Large intestine (tissue), 3 donors: ENCODE data around the gene PTK6. TPM values are rescaled to one million over a fixed set of nuclear protein-coding genes. Genes with fewer than 3 reads are reported as not detected.

Source experiments
- DNase-seq, 2 donors: peaks; one replicate each; pipeline versions ENCODE4 v3.0.0 to v3.0.0-alpha.2; 2013
- H3K27ac ChIP-seq: one replicate; pipeline ENCODE4 v1.5.1; 2013; ENCODE audit warnings: low read length
- H3K27me3 ChIP-seq: 2 replicates; pipeline ENCODE4 v1.6.1; 2013; ENCODE audit warnings: low read length; ENCODE audit not compliant: control insufficient read depth, insufficient read depth
- H3K36me3 ChIP-seq: 2 replicates; pipeline ENCODE4 v1.6.1; 2013; ENCODE audit warnings: low read length; ENCODE audit not compliant: control insufficient read depth, insufficient read depth
- H3K4me1 ChIP-seq: one replicate; pipeline ENCODE4 v1.6.1; 2013; ENCODE audit warnings: low read length; ENCODE audit not compliant: control insufficient read depth, insufficient read depth
- H3K4me3 ChIP-seq: one replicate; pipeline ENCODE4 v1.5.1; 2013; ENCODE audit warnings: low read length
- H3K9me3 ChIP-seq: one replicate; pipeline ENCODE4 v1.6.1; 2013; ENCODE audit warnings: mild to moderate bottlenecking, low read depth, low read length, moderate library complexity; ENCODE audit not compliant: control insufficient read depth
- WGBS: methylation state at CpG from one replicate; pipeline ENCODE4 v1.1.5; 2013; ENCODE audit warnings: low lambda C conversion rate; ENCODE audit not compliant: insufficient coverage; 5-methylcytosine and 5-hydroxymethylcytosine counted together
- polyA plus RNA-seq: library from polyadenylated mRNA; unstranded; fragments of 120-200 nt; gene quantifications from one replicate; pipeline ENCODE4 v1.2.1, GENCODE V29; 2013

Gene PTK6
- polyA plus RNA-seq, 1 donor = 0.31 TPM

DNA sequence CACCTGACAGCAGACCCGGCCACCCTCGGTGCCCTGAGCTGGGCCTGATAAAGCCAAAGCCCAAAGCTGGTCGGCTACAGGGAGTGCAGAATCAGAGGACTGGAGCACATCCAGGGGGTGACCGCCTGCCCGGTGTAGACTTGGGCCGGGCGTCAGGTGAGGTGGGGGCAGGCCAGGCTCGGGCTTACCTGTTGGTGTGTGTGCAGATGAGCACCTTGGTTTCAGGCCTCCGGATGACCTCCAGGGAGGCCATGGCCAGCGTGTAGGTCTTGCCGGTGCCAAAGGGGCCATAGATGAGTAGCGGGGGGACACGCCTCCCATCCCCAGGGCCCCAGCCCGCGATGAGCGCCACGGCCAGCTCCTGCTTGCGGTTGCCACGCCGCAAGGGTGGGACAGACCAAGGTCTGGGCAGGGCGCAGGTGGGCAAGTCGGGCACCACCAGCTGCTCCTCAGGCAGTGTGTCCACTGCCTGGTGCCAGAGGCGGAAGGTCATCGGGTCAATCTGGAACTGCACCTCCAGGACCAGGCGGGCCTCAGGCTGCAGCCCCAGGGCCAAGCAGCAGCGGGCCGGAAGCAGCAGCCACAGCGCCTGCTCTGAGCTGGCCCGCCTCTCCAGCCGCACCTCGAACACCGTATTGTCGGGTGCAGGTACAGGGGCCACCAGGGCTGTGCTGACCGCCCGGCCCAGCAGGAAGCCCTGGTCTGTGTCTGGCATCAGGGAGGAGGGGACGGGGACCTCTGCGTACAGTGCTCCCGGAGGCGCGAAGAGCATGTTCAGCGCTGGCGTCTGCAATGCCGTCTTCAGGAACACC, 31.2 kb upstream of the PTK6 start:
- Histone ChIP-seq H3K4me1 (peaks cover 4% of the 10 kb centered on the region), H3K9me3 (peaks cover 6% of the 10 kb centered on the region), H3K4me3 (no peak overlapping the region), H3K27me3 (no peaks in the 10 kb centered on the region), H3K36me3 (peaks cover 25% of the 10 kb centered on the region), H3K27ac (no peak overlapping the region)
- WGBS = no CpG with 5 or more reads among the region's 43 CpGs
- DNase-seq = no peak

DNA sequence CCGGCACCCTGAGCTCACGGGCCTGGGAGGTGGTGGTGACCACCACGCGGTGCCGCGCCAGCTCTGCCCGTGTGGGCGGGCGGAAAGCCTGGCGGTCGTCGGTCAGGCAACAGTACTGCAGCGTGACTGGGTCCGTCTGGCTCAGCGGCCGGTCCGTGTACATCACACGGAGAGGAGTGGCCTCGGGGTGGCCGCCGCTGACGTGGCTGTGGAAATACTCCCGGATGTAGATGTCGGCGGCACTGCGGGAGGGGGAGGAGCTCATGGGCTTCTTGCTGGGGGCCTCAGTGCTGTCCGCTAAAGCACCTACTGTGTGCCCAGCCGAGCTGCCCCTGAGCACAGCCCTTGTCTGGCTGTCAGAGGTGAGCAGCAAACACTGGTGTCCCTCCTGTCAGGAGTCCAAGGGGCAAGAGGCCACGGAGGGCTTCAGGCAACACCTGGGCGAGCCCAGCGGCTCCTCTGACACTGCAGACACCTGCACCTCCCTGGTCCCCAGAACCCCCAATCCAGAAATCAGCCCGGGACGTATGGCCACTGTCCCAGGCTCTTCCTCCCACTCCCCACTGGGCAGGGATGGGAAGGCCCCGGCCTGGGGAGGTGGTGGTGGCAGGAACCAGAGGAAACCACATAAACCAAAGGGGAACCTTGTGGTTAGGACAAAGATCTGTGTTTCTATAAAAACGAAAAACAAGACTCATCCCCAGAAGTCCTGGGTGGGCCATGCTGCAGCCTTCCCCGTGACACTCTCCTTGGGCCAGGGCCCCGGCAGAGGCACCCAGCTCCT, 30.4 kb upstream of the PTK6 start:
- no peak for DNase-seq

DNA sequence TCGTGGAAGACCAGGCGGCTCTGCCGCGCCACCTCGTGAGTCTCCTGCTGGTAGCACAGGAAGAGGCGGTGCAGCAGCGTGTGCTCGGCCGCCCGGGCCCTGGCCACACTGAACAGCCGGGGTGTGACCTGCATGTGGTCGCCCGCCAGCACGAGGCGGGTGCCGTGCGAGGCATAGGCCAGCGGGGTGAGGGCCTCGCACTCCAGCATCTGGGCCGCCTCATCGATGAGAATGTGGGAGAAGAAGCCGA, 29.9 kb upstream of the PTK6 start:
- H3K36me3 ChIP-seq = peaks cover 34% of the 10 kb centered on the region
- no peak overlapping the region for H3K27ac ChIP-seq
- WGBS = no CpG with 5 or more reads among the region's 22 CpGs
- H3K4me3 ChIP-seq = no peak overlapping the region
- H3K27me3 ChIP-seq = no peaks in the 10 kb centered on the region
- peaks cover 6% of the 10 kb centered on the region for H3K9me3 ChIP-seq
- H3K4me1 ChIP-seq = no peaks in the 10 kb centered on the region
- no peak for DNase-seq

More for the DNA sequence above, 30.4 kb upstream of the PTK6 start:
- no peaks in the 10 kb centered on the region for H3K27me3 ChIP-seq
- H3K4me1 ChIP-seq = no peaks in the 10 kb centered on the region
- peaks cover 6% of the 10 kb centered on the region for H3K9me3 ChIP-seq
- H3K27ac ChIP-seq = no peak overlapping the region
- WGBS = no CpG with 5 or more reads among the region's 37 CpGs
- no peak overlapping the region for H3K4me3 ChIP-seq
- H3K36me3 ChIP-seq = peaks cover 31% of the 10 kb centered on the region

DNA sequence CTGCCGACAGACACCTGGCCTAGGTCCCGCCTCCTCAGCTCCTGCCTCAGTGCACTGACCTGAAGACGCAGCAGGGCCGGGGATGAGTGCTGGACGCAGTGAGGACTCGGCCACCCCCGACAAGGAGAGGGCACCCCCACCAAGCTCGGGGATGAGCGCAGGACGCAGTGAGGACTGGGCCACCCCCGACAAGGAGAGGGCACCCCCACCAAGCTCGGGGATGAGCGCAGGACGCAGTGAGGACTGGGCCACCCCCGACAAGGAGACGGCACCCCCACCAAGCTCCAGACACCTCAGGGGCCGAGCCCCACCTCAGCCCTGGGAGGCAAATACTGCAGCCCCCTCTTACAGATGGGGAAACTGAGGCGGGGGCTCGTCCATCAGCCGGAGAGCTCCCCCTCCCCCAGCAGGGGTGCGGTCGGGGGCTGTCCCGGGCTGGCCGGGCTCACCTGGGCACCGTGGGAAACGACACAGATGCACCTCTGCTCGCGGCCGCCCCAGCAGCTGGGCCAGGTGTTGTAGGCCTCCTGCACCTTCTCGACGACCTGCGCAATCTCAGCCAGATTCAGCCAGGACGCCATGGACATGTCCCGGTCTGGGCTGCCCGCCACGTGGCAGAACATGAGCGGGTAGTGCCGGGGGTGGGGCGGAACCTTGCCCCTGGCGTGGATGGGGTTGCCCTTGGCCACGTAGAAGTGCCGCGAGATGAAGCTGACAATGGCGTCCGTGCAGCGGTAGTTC, 29.4 kb upstream of the PTK6 start:
- Histone ChIP-seq H3K4me1 (no peaks in the 10 kb centered on the region), H3K27me3 (no peaks in the 10 kb centered on the region), H3K4me3 (no peak overlapping the region), H3K27ac (no peak overlapping the region), H3K9me3 (peaks cover 6% of the 10 kb centered on the region), H3K36me3 (peaks cover 34% of the 10 kb centered on the region)
- WGBS = no CpG with 5 or more reads among the region's 46 CpGs
- no peak for DNase-seq

DNA sequence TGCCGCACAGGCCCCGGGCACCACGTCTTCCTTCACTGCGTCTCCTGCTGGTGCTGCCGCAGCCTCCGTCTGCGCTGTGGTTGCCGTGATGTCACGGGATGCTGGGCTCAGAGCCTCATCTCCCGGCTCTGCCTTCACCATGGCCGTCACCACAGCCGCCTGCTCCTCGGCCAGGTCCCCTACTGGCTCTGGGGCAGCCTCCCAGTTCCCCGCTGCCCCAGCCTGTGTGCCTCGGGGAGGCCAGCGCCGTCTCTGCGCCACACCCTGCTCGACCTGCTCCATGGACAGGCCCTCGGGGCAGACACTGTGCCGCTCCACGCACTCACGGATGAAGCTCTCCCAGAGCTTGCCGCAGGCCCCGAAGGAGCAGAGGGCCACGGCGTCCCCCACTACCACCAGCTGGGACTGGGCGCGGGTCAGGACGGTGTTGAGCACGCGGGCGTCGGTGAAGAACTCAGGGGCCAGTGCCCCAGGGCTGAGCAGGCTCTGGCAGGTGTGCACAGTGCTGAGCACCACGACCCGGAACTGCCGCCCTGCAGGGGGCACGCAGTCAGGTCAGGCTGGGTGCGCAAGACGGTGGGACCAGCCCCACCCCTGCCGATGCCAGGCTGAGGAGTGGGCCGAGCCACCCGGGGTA, 28.6 kb upstream of the PTK6 start:
- H3K36me3 ChIP-seq = peaks cover 41% of the 10 kb centered on the region
- H3K27ac ChIP-seq = no peak overlapping the region
- no peak overlapping the region for H3K4me3 ChIP-seq
- H3K27me3 ChIP-seq = no peaks in the 10 kb centered on the region
- WGBS = no CpG with 5 or more reads among the region's 43 CpGs
- H3K4me1 ChIP-seq = no peaks in the 10 kb centered on the region
- H3K9me3 ChIP-seq = peaks cover 6% of the 10 kb centered on the region
- DNase-seq = no peak

DNA sequence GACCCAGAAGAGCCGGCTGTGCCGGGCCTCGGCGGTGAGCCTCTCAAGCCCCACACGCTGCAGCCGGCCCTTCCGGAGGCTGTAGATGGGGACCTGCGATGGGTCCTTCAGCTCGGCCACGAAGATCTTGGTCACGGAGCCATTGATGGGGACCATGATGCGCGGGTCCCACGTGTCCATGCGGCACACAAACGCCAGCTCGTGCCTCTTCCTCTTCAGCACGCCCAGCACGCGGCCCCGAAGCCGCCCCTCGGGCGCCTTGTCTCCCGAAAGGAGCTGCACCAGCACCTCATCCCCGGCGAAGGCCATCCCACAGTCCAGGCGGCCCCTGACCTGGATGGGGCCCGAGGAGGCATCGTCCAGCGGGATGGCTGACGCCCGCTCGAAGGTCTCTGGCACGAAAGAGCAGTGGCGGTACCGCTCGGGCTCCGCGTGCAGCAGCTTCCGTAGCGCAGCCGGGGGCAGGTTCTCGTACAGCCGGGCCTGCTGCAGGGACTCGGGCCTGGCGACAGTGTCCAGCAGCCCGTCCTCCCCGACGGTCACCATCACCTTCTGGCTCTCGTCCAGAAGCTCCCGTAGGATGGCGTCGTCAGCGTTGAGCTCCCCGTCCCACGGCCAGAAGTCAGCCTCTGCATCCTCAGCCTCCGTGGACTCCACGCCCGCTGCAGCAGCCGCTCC, 28.0 kb upstream of the PTK6 start:
- WGBS = no CpG with 5 or more reads among the region's 61 CpGs
- H3K4me1 ChIP-seq = no peaks in the 10 kb centered on the region
- H3K27me3 ChIP-seq = no peaks in the 10 kb centered on the region
- DNase-seq = no peak
- peaks cover 6% of the 10 kb centered on the region for H3K9me3 ChIP-seq
- H3K27ac ChIP-seq = no peak overlapping the region
- H3K36me3 ChIP-seq = peaks cover 47% of the 10 kb centered on the region
- H3K4me3 ChIP-seq = no peak overlapping the region

DNA sequence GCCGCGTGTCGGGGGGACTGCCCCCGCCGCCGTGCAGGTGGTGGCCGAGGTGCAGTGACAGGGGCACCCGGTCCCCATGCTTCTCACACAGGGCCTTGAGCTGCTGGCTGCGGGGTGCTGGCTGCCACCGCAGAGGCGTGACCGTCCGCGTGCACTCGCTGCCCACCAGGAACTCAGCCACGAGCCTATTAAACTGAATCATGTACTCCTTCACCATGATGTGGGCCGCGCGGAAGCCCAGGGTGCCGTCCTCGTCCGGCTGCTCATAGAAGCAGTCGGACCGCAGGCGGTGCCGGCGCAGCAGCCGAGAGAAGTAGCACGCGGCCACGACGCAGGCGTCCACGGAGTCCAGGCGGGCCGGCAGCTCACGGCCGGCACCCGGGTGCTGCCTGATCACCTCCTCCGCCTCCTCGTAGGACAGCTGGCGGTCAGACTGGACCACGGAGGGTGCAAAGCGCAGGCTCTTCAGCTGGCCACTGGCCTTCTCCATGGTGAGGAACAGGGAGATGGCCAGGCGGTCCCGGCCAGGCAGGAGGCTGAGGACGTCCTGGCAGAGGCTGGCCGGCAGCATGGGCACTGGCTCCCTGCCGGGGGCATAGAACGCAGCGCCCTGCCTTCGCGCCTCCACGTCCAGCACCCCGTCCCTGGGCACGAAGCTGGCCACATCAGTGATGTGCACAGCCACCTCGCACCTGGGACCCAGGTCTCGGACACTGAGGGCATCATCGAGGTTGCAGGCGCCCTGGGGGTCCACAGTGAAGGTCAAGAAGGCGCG, 27.0 kb upstream of the PTK6 start:
- WGBS = no CpG with 5 or more reads among the region's 62 CpGs
- no peak overlapping the region for H3K4me3 ChIP-seq
- no peak for DNase-seq
- H3K27me3 ChIP-seq = no peaks in the 10 kb centered on the region
- H3K27ac ChIP-seq = no peak overlapping the region
- peaks cover 6% of the 10 kb centered on the region for H3K9me3 ChIP-seq
- H3K36me3 ChIP-seq = peaks cover 51% of the 10 kb centered on the region
- H3K4me1 ChIP-seq = no peaks in the 10 kb centered on the region

DNA sequence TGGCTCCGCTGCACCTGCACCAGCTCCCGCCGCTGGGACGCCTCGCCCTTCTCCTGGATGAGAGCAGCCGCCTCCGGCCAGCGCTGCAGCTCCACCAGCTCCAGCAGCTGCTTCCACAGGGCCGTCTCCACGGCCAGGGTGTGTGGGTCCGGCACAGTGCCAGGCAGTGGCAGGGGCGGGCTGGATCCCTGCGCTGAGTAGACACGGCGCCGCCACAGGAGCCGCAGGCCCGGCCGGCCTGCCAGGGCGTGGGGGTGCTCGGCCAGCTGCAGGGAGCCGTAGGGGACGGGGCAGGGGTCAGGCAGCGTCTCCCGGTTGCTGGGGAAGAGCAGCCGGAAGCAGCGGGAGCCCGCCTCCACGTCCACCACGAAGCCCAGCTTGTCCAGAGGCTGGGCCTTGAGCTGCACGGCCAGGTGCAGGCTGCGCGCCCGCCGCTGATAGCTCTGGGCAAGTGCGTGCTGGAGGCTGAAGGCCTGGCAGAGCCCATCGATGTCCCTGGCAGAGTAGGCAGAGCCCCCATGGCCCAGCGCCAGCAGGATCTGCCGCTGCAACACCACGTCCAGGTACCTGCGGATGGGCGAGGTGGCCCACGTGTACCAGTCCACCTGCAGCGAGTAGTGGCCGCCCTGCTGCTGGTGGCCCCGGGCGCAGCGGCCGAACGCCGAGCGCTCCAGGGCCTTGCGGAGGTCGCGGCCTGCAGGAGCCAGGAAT, 26.2 kb upstream of the PTK6 start:
- Histone ChIP-seq H3K9me3 (peaks cover 6% of the 10 kb centered on the region), H3K4me1 (no peaks in the 10 kb centered on the region), H3K36me3 (peaks cover 51% of the 10 kb centered on the region), H3K27me3 (no peaks in the 10 kb centered on the region), H3K27ac (no peak overlapping the region), H3K4me3 (no peak overlapping the region)
- no CpG with 5 or more reads among the region's 55 CpGs for WGBS
- no peak for DNase-seq
